ENCODE results near the gene S100A1.
A peak's percentile ranks its signal among the peaks of the same experiment; 100 is the strongest.
"Not testable (repeated sequence)": the region's sequence is repeated elsewhere in the genome, so short reads cannot be mapped to it uniquely, and the experiment has no call there.

The S100A1 gene

DNA sequence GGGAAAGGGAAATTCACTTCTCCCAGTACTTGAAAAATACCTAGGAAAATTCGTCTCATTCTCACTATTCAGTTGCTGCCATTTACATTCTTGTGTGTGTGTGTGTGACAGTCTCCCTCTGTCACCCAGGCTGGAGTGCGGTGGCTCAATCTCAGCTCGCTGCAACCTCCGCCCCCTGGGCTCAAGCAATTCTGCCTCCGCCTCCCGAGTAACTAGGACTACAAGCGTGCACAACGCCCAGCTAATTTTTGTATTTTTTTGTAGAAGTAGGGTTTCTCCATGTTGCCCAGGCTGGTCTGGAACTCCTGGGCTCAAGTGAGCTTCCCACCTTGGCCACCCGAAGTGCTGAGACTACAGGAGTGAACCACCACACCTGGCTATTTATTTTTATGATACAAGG lies 31.4 kb downstream of the S100A1 start:
- DNase-seq, result no peak

GRCh38 chr1:153661111-153661708 lies 33.0 kb downstream of the S100A1 start:
- DNase-seq, result no peak

DNA sequence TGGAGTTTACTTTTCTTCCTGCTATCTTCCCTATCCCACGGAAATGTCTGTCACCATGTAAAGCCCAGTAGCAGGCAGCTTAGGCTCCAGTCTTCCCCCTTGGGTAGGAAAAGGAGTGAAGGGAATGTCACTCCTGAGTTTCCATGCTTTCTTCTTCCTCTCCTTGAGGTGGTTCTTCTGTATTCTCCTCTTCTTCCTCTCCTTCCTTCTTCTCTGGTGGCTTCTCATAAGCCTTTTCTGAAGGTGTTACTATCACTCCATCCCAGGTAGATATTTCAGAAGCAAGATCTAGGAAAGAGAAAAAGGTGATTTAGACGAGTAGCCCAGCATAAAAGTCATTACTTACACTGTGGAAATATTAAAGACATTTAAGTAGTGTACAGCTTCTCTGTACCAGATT lies 34.0 kb downstream of the S100A1 start:
- DNase-seq, result no peak

- no peak for DNase-seq
Observed at GRCh38 chr1:153663211-153663610, 35.0 kb downstream of the S100A1 start.

DNA sequence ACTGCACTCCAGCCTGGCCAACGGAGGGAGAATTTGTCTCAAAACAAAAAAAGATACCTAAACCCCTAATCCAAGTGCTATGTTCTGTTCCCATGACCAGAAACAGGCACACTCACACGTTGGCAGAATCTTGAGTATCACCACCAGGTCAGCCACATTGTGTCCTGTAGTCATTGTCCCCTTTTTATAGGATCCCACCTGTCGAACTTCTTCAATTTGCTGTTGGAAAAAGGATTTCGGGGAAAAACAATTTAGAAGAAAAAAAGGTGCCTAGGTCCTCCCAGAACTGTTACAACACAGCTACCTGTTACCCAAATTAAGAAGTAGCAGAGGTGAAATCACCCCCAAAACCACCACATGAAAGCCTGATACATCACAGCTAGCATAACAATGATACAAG lies 39.2 kb downstream of the S100A1 start:
- DNase-seq, result no peak

- DNase-seq, result not testable (repeated sequence)
Observed at GRCh38 chr1:153668672-153669071, 40.4 kb downstream of the S100A1 start.

- no peak for DNase-seq
Observed at GRCh38 chr1:153669606-153670005, 41.4 kb downstream of the S100A1 start.

- peak in 1 of 2 experiments; percentile 34 for DNase-seq
Observed at GRCh38 chr1:153670257-153670858, 42.1 kb downstream of the S100A1 start.

GRCh38 chr1:153670859-153671627 lies 42.8 kb downstream of the S100A1 start, which contains the start of gene ILF2:
ILF2 (minus strand) TSS chr1:153670993; CDS start chr1:153670922, 71 bp downstream.
- DNase-seq, result peak; percentile 96 to 98

DNA sequence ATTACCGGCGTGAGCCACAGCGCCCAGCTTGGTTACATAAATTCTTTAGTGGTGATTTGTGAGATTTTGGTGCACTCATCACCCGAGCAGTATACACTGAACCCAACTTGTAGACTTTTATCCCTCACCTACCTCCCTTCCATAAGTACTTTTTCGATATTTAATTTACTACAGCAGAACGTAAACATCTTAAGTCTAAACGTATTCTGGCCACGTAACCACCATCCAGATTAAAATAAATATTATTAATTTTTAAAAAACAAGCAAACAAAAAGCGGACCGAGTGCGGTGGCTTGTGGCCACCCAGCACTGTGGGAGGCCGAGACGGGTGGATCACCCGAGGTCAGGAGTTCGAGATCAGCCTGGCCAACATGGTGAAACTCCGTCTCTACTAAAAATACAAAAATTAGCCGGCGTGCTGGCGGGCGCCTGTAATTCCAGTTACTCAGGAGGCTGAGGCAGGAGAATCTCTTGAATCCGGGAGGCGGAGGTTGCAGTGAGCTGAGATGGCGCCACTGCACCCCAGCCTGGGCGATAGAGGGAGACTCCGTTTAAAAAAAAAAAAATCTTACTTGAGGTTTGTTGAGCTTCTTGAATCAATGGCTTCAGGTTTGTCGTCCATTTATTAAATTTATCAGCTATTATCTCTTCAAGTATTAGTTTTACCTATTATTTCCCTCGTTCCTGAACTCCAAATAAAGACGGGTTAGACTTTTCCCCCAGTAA lies 43.6 kb downstream of the S100A1 start:
- DNase-seq, result peak; percentile 69 to 74

- no peak for DNase-seq
Observed at GRCh38 chr1:153673511-153673910, 45.3 kb downstream of the S100A1 start.

GRCh38 chr1:153677718-153678518 lies 49.7 kb downstream of the S100A1 start:
- DNase-seq, result peak; percentile 56 to 66

DNA sequence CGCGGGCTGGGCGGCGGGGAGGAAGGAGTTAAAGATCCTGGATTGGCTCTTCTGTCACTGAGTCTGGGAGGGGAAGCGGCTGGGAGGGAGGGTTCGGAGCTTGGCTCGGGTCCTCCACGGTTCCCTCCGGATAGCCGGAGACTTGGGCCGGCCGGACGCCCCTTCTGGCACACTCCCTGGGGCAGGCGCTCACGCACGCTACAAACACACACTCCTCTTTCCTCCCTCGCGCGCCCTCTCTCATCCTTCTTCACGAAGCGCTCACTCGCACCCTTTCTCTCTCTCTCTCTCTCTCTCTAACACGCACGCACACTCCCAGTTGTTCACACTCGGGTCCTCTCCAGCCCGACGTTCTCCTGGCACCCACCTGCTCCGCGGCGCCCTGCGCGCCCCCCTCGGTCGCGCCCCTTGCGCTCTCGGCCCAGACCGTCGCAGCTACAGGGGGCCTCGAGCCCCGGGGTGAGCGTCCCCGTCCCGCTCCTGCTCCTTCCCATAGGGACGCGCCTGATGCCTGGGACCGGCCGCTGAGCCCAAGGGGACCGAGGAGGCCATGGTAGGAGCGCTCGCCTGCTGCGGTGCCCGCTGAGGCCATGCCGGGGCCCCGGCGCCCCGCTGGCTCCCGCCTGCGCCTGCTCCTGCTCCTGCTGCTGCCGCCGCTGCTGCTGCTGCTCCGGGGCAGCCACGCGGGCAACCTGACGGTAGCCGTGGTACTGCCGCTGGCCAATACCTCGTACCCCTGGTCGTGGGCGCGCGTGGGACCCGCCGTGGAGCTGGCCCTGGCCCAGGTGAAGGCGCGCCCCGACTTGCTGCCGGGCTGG lies 50.5 kb downstream of the S100A1 start, which contains the start of gene NPR1:
TSS of gene NPR1 (plus strand) at position 170 of the 818 bp plus-strand sequence. CDS start at position 591, 421 bp downstream.
- DNase-seq, result peak; percentile 31 to 46

- DNase-seq, result peak; percentile 25 to 30
Observed at GRCh38 chr1:153679337-153680119, 51.3 kb downstream of the S100A1 start.

DNA sequence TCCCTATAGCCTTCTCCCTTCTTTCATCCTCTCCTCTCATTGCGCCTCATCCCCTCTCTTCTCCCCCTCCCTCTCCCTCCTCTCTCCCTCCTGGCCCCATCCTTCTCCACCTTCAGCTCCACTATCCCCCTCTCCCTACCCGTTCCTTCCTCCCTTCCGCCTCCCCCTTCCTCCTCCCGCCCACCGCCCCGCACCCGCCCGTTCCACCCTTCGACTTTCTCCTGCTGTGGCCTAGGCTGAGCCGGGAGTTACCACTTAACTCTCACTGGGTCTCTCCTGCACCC lies 51.8 kb downstream of the S100A1 start:
- no peak for DNase-seq

Data from activated CD4-positive, alpha-beta T cell treated with anti-CD3 and anti-CD28 coated beads, Interleukin-2, amount 50 U/mL, for 48 hours (primary cell).